Measurements from ENCODE around the gene ANKH. TPM values are rescaled to one million over a fixed set of nuclear protein-coding genes. Genes with fewer than 3 reads are reported as not detected.

ANKH gene
- total RNA-seq, 1 experiment from 2014 or later: 13.9 TPM

DNA sequence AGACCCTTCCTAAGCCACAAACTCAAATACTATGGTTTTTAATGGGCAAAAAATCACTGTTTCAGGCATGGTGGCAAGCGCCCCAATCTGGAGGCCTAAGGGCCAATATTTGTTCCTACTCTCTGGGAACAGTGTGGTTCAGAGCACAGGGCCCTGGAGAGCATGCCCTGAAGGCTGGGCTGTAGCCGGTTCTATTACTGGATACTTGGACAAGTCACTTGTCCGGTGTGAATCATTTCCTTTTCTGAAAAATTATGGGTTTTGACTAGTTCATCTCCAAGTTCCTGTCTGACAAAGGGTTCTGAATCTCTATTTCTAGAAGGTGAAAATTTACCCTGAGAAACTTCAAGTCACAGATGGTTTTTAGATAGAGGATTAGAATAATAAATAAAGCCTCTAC, 132.0 kb downstream of the ANKH start:
- no peaks in the 10 kb centered on the region for H3K27me3 ChIP-seq (replicated peaks; ENCODE audit: insufficient read depth, low read depth, low read length, poor library complexity)
- TF ChIP-seq, protein P1, sequence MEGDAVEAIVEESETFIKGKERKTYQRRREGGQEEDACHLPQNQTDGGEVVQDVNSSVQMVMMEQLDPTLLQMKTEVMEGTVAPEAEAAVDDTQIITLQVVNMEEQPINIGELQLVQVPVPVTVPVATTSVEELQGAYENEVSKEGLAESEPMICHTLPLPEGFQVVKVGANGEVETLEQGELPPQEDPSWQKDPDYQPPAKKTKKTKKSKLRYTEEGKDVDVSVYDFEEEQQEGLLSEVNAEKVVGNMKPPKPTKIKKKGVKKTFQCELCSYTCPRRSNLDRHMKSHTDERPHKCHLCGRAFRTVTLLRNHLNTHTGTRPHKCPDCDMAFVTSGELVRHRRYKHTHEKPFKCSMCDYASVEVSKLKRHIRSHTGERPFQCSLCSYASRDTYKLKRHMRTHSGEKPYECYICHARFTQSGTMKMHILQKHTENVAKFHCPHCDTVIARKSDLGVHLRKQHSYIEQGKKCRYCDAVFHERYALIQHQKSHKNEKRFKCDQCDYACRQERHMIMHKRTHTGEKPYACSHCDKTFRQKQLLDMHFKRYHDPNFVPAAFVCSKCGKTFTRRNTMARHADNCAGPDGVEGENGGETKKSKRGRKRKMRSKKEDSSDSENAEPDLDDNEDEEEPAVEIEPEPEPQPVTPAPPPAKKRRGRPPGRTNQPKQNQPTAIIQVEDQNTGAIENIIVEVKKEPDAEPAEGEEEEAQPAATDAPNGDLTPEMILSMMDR (conservative IDR thresholded peaks at IDR 0.05; ENCODE audit: low read depth, low read length): no peak
- no peak for TF ChIP-seq EZH2 (IDR thresholded peaks at IDR 0.05; ENCODE audit: borderline replicate concordance, low read depth, low read length, poor library complexity, severe bottlenecking)
- no peaks in the 10 kb centered on the region for H3K9me3 ChIP-seq (ENCODE audit: low read depth, low read length, poor library complexity, severe bottlenecking)
- ChIA-PET POLR2A (ENCODE audit: low non-redundant PET) (no interaction called here), CTCF (no interaction called here)
- no TSS peak for BruUV-seq (replicated peaks)
- no peak for DNase-seq (ENCODE audit: low spot score)
- no peaks in the 10 kb centered on the region for H3K36me3 ChIP-seq (ENCODE audit: insufficient read depth, low read length, poor library complexity, severe bottlenecking)
- no peak overlapping the region for H3K4me3 ChIP-seq (ENCODE audit: low read depth, low read length, poor library complexity, severe bottlenecking)
- H3K27ac ChIP-seq (ENCODE audit: low read depth, low read length, poor library complexity, severe bottlenecking): no peak overlapping the region
- no peaks in the 10 kb centered on the region for H3K4me1 ChIP-seq (ENCODE audit: insufficient read depth, low read length, poor library complexity, severe bottlenecking)
- intact Hi-C loops (cut with micrococcal nuclease; ENCODE audit: unreplicated experiment): no loop called here

- no peaks in the 10 kb centered on the region for H3K9me3 ChIP-seq (ENCODE audit: low read depth, low read length, poor library complexity, severe bottlenecking)
- H3K27me3 ChIP-seq (replicated peaks; ENCODE audit: insufficient read depth, low read depth, low read length, poor library complexity): no peaks in the 10 kb centered on the region
- H3K4me3 ChIP-seq (ENCODE audit: low read depth, low read length, poor library complexity, severe bottlenecking): no peak overlapping the region
- DNase-seq (ENCODE audit: low spot score): no peak
- TF ChIP-seq EZH2 (IDR thresholded peaks at IDR 0.05; ENCODE audit: borderline replicate concordance, low read depth, low read length, poor library complexity, severe bottlenecking): no peak
- TF ChIP-seq, protein P1 (conservative IDR thresholded peaks at IDR 0.05; ENCODE audit: low read depth, low read length): no peak
- POLR2A ChIA-PET (ENCODE audit: low non-redundant PET): no interaction called here
- no peaks in the 10 kb centered on the region for H3K4me1 ChIP-seq (ENCODE audit: insufficient read depth, low read length, poor library complexity, severe bottlenecking)
- intact Hi-C loops (cut with micrococcal nuclease; ENCODE audit: unreplicated experiment): no loop called here
- H3K36me3 ChIP-seq (ENCODE audit: insufficient read depth, low read length, poor library complexity, severe bottlenecking): no peaks in the 10 kb centered on the region
- BruUV-seq (replicated peaks): no TSS peak
- no peak overlapping the region for H3K27ac ChIP-seq (ENCODE audit: low read depth, low read length, poor library complexity, severe bottlenecking)
- CTCF ChIA-PET: no interaction called here
Observed at GRCh38 chr5:14738050-14738449, 133.5 kb downstream of the ANKH start.

DNA sequence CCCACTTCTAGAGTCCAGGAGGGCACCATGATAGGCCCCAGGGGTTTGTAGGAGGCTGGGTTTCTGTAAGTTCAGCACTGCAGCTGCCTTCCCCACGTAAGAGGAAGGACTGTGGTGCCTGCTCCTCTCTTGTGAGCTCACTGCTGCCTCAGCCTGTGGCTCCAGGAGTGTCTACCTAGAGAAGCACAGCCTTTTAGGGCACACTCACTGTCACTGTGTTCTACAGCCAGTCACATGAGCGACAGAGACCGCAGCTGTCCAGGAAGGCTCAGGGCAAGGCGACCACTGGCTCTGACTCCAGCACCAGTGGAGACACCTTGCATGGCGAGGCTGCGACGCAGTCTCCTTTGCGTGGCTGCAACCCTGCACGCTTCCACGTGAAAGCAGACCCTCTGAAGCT, 134.3 kb downstream of the ANKH start:
- BruUV-seq (replicated peaks): no TSS peak
- Histone ChIP-seq H3K4me3 (ENCODE audit: low read depth, low read length, poor library complexity, severe bottlenecking) (no peak overlapping the region), H3K36me3 (ENCODE audit: insufficient read depth, low read length, poor library complexity, severe bottlenecking) (no peaks in the 10 kb centered on the region), H3K4me1 (ENCODE audit: insufficient read depth, low read length, poor library complexity, severe bottlenecking) (no peaks in the 10 kb centered on the region), H3K27ac (ENCODE audit: low read depth, low read length, poor library complexity, severe bottlenecking) (no peak overlapping the region), H3K9me3 (ENCODE audit: low read depth, low read length, poor library complexity, severe bottlenecking) (no peaks in the 10 kb centered on the region), H3K27me3 (replicated peaks; ENCODE audit: insufficient read depth, low read depth, low read length, poor library complexity) (no peaks in the 10 kb centered on the region)
- POLR2A ChIA-PET (ENCODE audit: low non-redundant PET): no interaction called here
- intact Hi-C loops (cut with micrococcal nuclease; ENCODE audit: unreplicated experiment): no loop called here
- no peak for TF ChIP-seq EZH2 (IDR thresholded peaks at IDR 0.05; ENCODE audit: borderline replicate concordance, low read depth, low read length, poor library complexity, severe bottlenecking)
- TF ChIP-seq, protein P1 (conservative IDR thresholded peaks at IDR 0.05; ENCODE audit: low read depth, low read length): no peak
- DNase-seq (ENCODE audit: low spot score): no peak
- CTCF ChIA-PET: no interaction called here
